Endothelial cell of umbilical vein (primary cell): ENCODE measurements around the gene SPINDOC. TPM values are rescaled to one million over a fixed set of nuclear protein-coding genes. Genes with fewer than 3 reads are reported as not detected.

Experiments
- BruUV-seq: library from RNA; stranded (reverse); fragments of 400-500 nt; replicated peaks from 2 replicates; lab custom pipeline; 2021; lab: Mats Ljungman, UMichigan
- CTCF ChIA-PET: fragments of 300-600, 350-600 bp; sonication (Branson Sonifier 250); formaldehyde crosslinking; loops from one replicate; lab custom pipeline; 2021; ENCODE audit warnings: antibody characterized with exemption, inconsistent platforms; lab: Charles Lee
- POLR2A ChIA-PET: fragments of 300-600, 350-600 bp; sonication (Branson Sonifier 250); formaldehyde crosslinking; loops from one replicate; lab custom pipeline; 2021; ENCODE audit warnings: antibody characterized with exemption, inconsistent platforms; lab: Charles Lee
- DNase-seq: peaks from one replicate; pipeline ENCODE4 v3.0.0-alpha.2; 2011; ENCODE audit warnings: low read depth, low spot score
- FAIRE-seq: peaks from 2 replicates; lab custom pipeline; 2011; peaks lifted over from hg19 to GRCh38; lab: Jason Lieb, UNC
- H2AFZ ChIP-seq: 2 replicates; pipeline ENCODE4 v1.6.0; 2012; ENCODE audit warnings: low read depth, low read length, control low read depth, inconsistent platforms
- H3K27ac ChIP-seq: 2 replicates; pipeline ENCODE4 v1.5.1; 2011; ENCODE audit warnings: low read depth, mild to moderate bottlenecking, control low read depth, low read length, moderate library complexity; ENCODE audit not compliant: insufficient read depth
- H3K27me3 ChIP-seq, 2 experiments: 2 replicates each; pipeline versions ENCODE4 v1.6.0 to v1.6.1; 2011; ENCODE audit warnings: low read length in 2 of 2, mixed read lengths in 1 of 2; ENCODE audit not compliant: control insufficient read depth in 2 of 2, insufficient read depth in 2 of 2
- H3K36me3 ChIP-seq, 2 experiments: 2 replicates in 1 of 2; 3 replicates in 1 of 2; pipeline ENCODE4 v1.5.1; 2011; ENCODE audit warnings: low read length in 2 of 2, mild to moderate bottlenecking in 1 of 2, moderate library complexity in 1 of 2; ENCODE audit not compliant: control insufficient read depth in 2 of 2, insufficient read depth in 2 of 2; ENCODE audit errors: extremely low read depth in 1 of 2
- H3K4me1 ChIP-seq: 3 replicates; pipeline ENCODE4 v1.5.1; 2011; ENCODE audit warnings: mild to moderate bottlenecking, low read length; ENCODE audit not compliant: control insufficient read depth, insufficient read depth; ENCODE audit errors: extremely low read depth
- H3K4me2 ChIP-seq: 2 replicates; pipeline ENCODE4 v1.6.1; 2011; ENCODE audit warnings: low read length, control low read depth, mixed read lengths; ENCODE audit not compliant: insufficient read depth
- H3K4me3 ChIP-seq, 3 experiments: fragments of 200-600 bp in 1 of 3; sonication (generic), shearing (Covaris generic) in 1 of 3; replicated peaks in 1 of 3; 2 replicates each; pipeline ENCODE4 v1.5.1; 2011 to 2016; ENCODE audit warnings: control low read depth in 3 of 3, low read length in 3 of 3, mild to moderate bottlenecking in 2 of 3, inconsistent platforms in 1 of 3, low read depth in 1 of 3, moderate library complexity in 1 of 3; ENCODE audit not compliant: insufficient read depth in 1 of 3
- H3K79me2 ChIP-seq: 2 replicates; pipeline ENCODE4 v1.6.0; 2012; ENCODE audit warnings: low read length, inconsistent platforms; ENCODE audit not compliant: control insufficient read depth, insufficient read depth
- H3K9ac ChIP-seq: replicated peaks from 2 replicates; pipeline ENCODE3; 2011; ENCODE audit warnings: low read length, control low read depth; ENCODE audit not compliant: insufficient read depth; ENCODE audit errors: extremely low read depth
- H3K9me1 ChIP-seq: replicated peaks from 3 replicates; pipeline ENCODE4 v1.6.0; 2011; ENCODE audit warnings: mild to moderate bottlenecking, low read length; ENCODE audit not compliant: control insufficient read depth, insufficient read depth; ENCODE audit errors: extremely low read depth
- H3K9me3 ChIP-seq: replicated peaks from 2 replicates; pipeline ENCODE4 v1.5.1; 2012; ENCODE audit warnings: low read length, inconsistent platforms; ENCODE audit not compliant: control insufficient read depth, insufficient read depth
- H4K20me1 ChIP-seq: replicated peaks from 2 replicates; pipeline ENCODE3; 2011; ENCODE audit warnings: mild to moderate bottlenecking, low read length; ENCODE audit not compliant: control insufficient read depth, insufficient read depth; ENCODE audit errors: extremely low read depth
- EZH2 ChIP-seq: IDR thresholded peaks from 2 replicates; pipeline ENCODE4 v1.6.1; 2012; ENCODE audit warnings: borderline replicate concordance, low read depth, mild to moderate bottlenecking, moderate library complexity, low read length, inconsistent platforms; ENCODE audit not compliant: severe bottlenecking
- FOS ChIP-seq: IDR thresholded peaks from 2 replicates; pipeline ENCODE4 v1.6.1; 2011; ENCODE audit warnings: mild to moderate bottlenecking, low read length, moderate library complexity, borderline replicate concordance; ENCODE audit not compliant: insufficient read depth
- GATA2 ChIP-seq: IDR thresholded peaks from 2 replicates; pipeline ENCODE4 v1.7.0; 2011; ENCODE audit warnings: low read depth, mild to moderate bottlenecking, moderate library complexity, mixed read lengths, low read length; ENCODE audit not compliant: insufficient read length, insufficient read depth
- JUN ChIP-seq: IDR thresholded peaks from 2 replicates; pipeline ENCODE4 v1.6.1; 2011; ENCODE audit warnings: borderline replicate concordance, low read depth; ENCODE audit not compliant: insufficient read length, insufficient read depth
- MYC ChIP-seq: IDR thresholded peaks from one replicate; pipeline ENCODE4 v1.6.1; 2011; ENCODE audit warnings: mild to moderate bottlenecking, low read depth, low read length
- POLR2A ChIP-seq: IDR thresholded peaks from 2 replicates; pipeline ENCODE4 v1.6.1; 2012; ENCODE audit warnings: low read depth, mild to moderate bottlenecking, control low read depth, low read length
- POLR2AphosphoS5 ChIP-seq: IDR thresholded peaks from 2 replicates; pipeline ENCODE4 v1.6.1; 2012; ENCODE audit warnings: low read depth, mild to moderate bottlenecking, control low read depth, low read length, moderate library complexity; ENCODE audit not compliant: insufficient read depth
- dilution Hi-C: fragments of 300-500 bp; cut with MboI; formaldehyde crosslinking; loops from one replicate; pipeline ENCODE4 v1.15.0; 2019; ENCODE audit warnings: low sequenced_read_pairs; ENCODE audit not compliant: extremely low pct_ligation_motif_present
- intact Hi-C: fragments of 100-400 bp; cut with micrococcal nuclease; formaldehyde crosslinking; loops from one replicate; pipeline ENCODE4 v1.10.0; 2022
- polyA plus RNA-seq, 4 experiments: library from polyadenylated mRNA; depleted of rRNA in 3 of 4; stranded (reverse) in 3 of 4; unstranded in 1 of 4; fragments of >200 nt; gene quantifications; 2 replicates each; pipeline versions ENCODE4 v1.2.1 to v1.2.3, GENCODE V29; 2011 to 2012; ENCODE audit warnings: missing spikeins in 1 of 4
- total RNA-seq: library from RNA; stranded (reverse); gene quantifications from 2 replicates; pipeline ENCODE4 v1.2.3, GENCODE V29; 2021
- TF ChIP-seq, protein P1 (sequence below), 2 donors: IDR thresholded peaks; 1 replicate in 1 of 2; 2 replicates in 1 of 2; pipeline ENCODE4 v1.5.1; 2011; ENCODE audit warnings: low read length in 2 of 2, mild to moderate bottlenecking in 2 of 2, moderate library complexity in 2 of 2, control low read depth in 1 of 2, inconsistent platforms in 1 of 2, low read depth in 1 of 2; ENCODE audit not compliant: insufficient read depth in 1 of 2; ENCODE audit errors: extremely low read depth in 1 of 2
- TF ChIP-seq, protein P2 (sequence below): IDR thresholded peaks from 2 replicates; pipeline ENCODE4 v1.6.1; 2011; ENCODE audit not compliant: insufficient read depth, insufficient read length

SPINDOC gene
- total and polyA plus RNA-seq, 2 donors (not counting 3 experiments of a cell fraction or from before 2014, with no cell fraction given): 29.4 to 54.5 TPM

DNA sequence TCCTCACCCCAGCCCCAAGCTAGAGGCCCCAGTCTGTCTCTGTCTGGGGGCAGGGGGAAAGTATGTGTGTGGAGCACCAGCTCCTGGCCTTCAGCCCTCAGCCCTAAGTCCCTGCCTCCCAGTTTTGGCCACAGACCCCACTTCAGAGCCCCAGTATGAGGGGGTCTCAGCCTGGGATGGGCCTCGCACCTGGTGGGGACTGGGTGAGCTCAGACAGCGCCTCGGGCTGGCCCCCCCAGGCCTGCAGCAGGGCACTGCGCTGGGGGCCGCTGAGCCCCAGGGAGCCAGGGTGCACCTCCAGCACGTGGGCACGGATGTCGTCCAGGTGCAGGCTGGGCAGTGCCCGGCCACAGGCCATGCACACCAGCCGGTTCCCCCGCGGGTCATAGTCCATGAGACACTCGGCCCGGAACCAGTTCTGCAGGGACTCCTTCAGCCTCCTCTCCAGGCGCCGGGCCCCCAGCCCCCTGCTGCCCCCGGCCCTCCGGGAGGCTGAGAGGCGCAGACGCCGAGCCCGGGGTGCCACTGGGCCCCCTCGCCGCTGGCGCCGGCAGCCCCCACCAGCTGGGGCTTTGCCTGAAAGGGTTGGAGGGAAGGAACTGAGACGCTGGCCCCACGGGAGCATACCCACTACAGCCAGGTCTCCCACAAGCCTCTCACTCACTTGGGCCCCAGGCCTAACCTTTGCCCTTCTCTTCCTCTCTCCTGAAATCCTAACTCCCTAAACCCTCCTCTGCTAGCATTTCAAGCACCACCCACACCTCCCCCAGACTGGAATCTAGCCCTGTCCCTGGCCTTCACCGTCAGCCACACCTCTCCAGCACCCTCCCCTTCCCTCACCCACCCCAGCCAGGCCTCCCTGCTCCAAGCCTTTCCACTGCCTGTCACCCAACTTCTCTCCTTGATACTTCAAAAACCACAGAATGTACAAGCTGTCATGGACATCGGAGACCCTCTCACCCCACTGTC lies 48.3 kb upstream of the SPINDOC start:
- H2AFZ ChIP-seq: no peak overlapping the region
- TF ChIP-seq, protein P1, sequence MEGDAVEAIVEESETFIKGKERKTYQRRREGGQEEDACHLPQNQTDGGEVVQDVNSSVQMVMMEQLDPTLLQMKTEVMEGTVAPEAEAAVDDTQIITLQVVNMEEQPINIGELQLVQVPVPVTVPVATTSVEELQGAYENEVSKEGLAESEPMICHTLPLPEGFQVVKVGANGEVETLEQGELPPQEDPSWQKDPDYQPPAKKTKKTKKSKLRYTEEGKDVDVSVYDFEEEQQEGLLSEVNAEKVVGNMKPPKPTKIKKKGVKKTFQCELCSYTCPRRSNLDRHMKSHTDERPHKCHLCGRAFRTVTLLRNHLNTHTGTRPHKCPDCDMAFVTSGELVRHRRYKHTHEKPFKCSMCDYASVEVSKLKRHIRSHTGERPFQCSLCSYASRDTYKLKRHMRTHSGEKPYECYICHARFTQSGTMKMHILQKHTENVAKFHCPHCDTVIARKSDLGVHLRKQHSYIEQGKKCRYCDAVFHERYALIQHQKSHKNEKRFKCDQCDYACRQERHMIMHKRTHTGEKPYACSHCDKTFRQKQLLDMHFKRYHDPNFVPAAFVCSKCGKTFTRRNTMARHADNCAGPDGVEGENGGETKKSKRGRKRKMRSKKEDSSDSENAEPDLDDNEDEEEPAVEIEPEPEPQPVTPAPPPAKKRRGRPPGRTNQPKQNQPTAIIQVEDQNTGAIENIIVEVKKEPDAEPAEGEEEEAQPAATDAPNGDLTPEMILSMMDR (IDR thresholded peaks at IDR 0.05; ENCODE audit: extremely low read depth in 1 of 2, insufficient read depth in 1 of 2, low read depth in 1 of 2, low read length in 2 of 2): no peak
- TF ChIP-seq MYC: no peak
- TF ChIP-seq FOS: no peak
- TF ChIP-seq POLR2A: no peak
- no peak for TF ChIP-seq GATA2
- TF ChIP-seq EZH2: no peak
- no peak for TF ChIP-seq JUN
- TF ChIP-seq POLR2AphosphoS5: no peak
- TF ChIP-seq, protein P2, sequence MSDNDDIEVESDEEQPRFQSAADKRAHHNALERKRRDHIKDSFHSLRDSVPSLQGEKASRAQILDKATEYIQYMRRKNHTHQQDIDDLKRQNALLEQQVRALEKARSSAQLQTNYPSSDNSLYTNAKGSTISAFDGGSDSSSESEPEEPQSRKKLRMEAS: no peak
- H3K4me2 ChIP-seq: no peak overlapping the region
- dilution Hi-C loops: no loop called here
- H3K4me1 ChIP-seq: peaks cover 21% of the 10 kb centered on the region
- ChIA-PET CTCF (interaction anchor here (1.1 to 4.6 kb wide), 4 partner anchors 47 to 384 kb away, joined by 3 to 55 read pairs (median 5); no protein-coding TSS in a partner anchor), POLR2A (no interaction called here)
- DNase-seq (no peak), FAIRE-seq (no peak)
- H3K36me3 ChIP-seq: peaks cover 7 to 9% of the 10 kb centered on the region in 2 experiments
- no peak overlapping the region for H3K27ac ChIP-seq
- no peak overlapping the region for H3K9ac ChIP-seq
- no peak overlapping the region for H3K4me3 ChIP-seq
- no peaks in the 10 kb centered on the region for H3K9me3 ChIP-seq
- intact Hi-C loops: no loop called here
- peaks cover 15% of the 10 kb centered on the region for H3K79me2 ChIP-seq
- peaks cover 0 to 4% of the 10 kb centered on the region in 2 experiments for H3K27me3 ChIP-seq
- no peaks in the 10 kb centered on the region for H4K20me1 ChIP-seq
- no peaks in the 10 kb centered on the region for H3K9me1 ChIP-seq
- BruUV-seq: no TSS peak
